ENCODE results near the gene GABRG3. TPM values are rescaled to one million over a fixed set of nuclear protein-coding genes. Genes with fewer than 3 reads are reported as not detected.

Gene GABRG3
- total RNA-seq, 1 experiment from 2014 or later, result not detected

DNA sequence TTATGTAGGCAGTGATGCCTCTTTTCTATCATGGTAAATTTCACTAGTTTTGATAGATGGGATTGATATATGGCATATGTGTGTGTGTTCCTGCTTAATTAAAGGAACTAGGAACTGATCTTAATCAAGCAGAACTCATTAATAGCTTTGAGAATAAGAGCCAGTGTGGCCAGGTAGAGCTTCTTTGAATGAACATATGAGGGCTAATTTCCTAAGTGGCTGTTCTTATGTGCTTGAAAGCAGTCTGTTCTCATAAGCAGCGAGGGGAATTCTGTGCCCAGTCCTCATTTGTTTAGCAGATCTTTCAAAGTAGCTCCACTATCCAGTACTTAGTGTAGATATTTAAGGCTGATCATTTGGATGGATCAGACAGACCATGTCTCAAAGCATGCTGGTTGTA lies 164.2 kb downstream of the GABRG3 start:
- Histone ChIP-seq H2AFZ (ENCODE audit: low read length) (no peak overlapping the region), H3K9ac (ENCODE audit: low read length) (no peak overlapping the region), H3K9me2 (replicated peaks; ENCODE audit: insufficient read depth, low read length) (no peaks in the 10 kb centered on the region), H3K4me3 (ENCODE audit: low read length) (no peak overlapping the region), H4K20me1 (ENCODE audit: insufficient read depth, low read depth, low read length) (no peaks in the 10 kb centered on the region), H3K27ac (ENCODE audit: low read length) (no peak overlapping the region), H3K27me3 (ENCODE audit: low read length) (no peaks in the 10 kb centered on the region), H3K4me2 (ENCODE audit: low read depth, low read length, poor library complexity, severe bottlenecking) (no peak overlapping the region), H3K79me2 (ENCODE audit: low read length) (no peaks in the 10 kb centered on the region), H3K4me1 (ENCODE audit: low read length) (no peaks in the 10 kb centered on the region), H3K36me3 (ENCODE audit: insufficient read depth, low read length) (no peaks in the 10 kb centered on the region), H3K9me3 (ENCODE audit: low read length) (peaks cover 49% of the 10 kb centered on the region)
- no peak for DNase-seq

DNA sequence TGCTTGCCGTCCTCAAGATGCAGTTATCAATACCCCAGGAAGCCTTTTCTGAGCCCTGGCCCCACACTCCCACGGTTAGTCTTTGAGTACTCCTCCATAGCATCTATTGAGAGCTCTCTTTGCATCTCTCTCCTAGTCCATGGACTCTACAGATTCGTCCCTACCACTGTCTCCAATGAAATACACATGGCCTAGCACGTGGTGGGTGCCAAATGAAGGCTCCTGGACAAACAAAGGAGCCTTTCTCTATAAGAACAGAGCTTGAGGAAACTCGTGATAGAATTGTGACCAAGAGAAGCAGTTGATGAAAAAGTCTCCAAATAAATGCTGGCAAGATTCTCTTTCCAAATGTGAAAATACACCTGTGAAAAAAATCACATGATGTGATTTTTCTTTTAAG lies 166.1 kb downstream of the GABRG3 start:
- no peak overlapping the region for H3K9ac ChIP-seq (ENCODE audit: low read length)
- H3K4me1 ChIP-seq (ENCODE audit: low read length), result no peaks in the 10 kb centered on the region
- no peaks in the 10 kb centered on the region for H3K27me3 ChIP-seq (ENCODE audit: low read length)
- H3K27ac ChIP-seq (ENCODE audit: low read length), result no peak overlapping the region
- no peak for DNase-seq
- H3K4me3 ChIP-seq (ENCODE audit: low read length), result no peak overlapping the region
- no peaks in the 10 kb centered on the region for H3K9me2 ChIP-seq (replicated peaks; ENCODE audit: insufficient read depth, low read length)
- H4K20me1 ChIP-seq (ENCODE audit: insufficient read depth, low read depth, low read length), result no peaks in the 10 kb centered on the region
- H3K79me2 ChIP-seq (ENCODE audit: low read length), result no peaks in the 10 kb centered on the region
- H3K36me3 ChIP-seq (ENCODE audit: insufficient read depth, low read length), result no peaks in the 10 kb centered on the region
- H3K9me3 ChIP-seq (ENCODE audit: low read length), result peaks cover 46% of the 10 kb centered on the region
- H3K4me2 ChIP-seq (ENCODE audit: low read depth, low read length, poor library complexity, severe bottlenecking), result no peak overlapping the region
- H2AFZ ChIP-seq (ENCODE audit: low read length), result no peak overlapping the region

DNA sequence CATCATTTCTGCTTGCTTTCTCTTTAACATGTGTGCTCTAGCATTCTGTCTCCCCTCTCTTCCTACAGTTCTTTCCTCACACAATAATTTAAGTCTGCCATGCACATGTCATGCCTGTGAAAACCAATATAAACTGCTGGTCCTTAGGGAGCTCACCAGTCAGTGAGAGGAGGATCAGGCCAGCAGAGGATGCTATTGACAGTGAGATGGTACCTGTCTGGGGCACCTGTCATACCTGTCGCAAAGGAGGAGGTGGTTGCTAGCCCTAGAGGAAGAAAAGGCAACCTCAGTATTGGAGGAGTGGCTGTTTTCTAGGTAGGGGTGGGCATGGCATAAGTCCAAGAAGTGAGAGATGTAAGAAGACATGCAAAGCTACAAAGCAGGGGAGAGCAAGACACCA lies 194.6 kb downstream of the GABRG3 start:
- Histone ChIP-seq H3K9ac (ENCODE audit: low read length) (no peak overlapping the region), H3K27ac (ENCODE audit: low read length) (no peak overlapping the region), H3K79me2 (ENCODE audit: low read length) (no peaks in the 10 kb centered on the region), H3K4me1 (ENCODE audit: low read length) (no peaks in the 10 kb centered on the region), H3K27me3 (ENCODE audit: low read length) (no peaks in the 10 kb centered on the region), H3K4me2 (ENCODE audit: low read depth, low read length, poor library complexity, severe bottlenecking) (no peak overlapping the region), H3K9me2 (replicated peaks; ENCODE audit: insufficient read depth, low read length) (no peaks in the 10 kb centered on the region), H3K36me3 (ENCODE audit: insufficient read depth, low read length) (no peaks in the 10 kb centered on the region), H3K4me3 (ENCODE audit: low read length) (no peak overlapping the region), H3K9me3 (ENCODE audit: low read length) (peaks cover 38% of the 10 kb centered on the region), H2AFZ (ENCODE audit: low read length) (no peak overlapping the region), H4K20me1 (ENCODE audit: insufficient read depth, low read depth, low read length) (no peaks in the 10 kb centered on the region)
- no peak for DNase-seq

DNA sequence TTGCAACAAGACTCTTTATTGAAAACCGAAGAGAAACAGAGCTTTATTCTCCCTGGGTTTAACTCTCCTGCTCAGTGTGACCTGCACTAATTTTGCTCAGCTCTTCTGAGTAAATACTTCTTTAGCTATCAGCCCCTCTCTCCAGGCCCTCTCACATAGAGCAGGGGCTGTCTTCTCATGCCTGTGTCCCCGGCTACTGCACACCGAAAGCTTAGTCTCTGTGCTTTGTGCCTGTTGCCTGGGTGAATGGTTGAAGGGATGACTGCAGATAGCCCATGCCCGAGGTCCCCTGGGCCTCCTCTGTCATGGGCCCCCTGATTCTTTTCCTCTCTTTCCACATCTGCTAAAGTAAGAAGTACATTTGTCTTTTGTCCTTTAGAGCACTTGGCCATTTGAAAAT lies 195.9 kb downstream of the GABRG3 start:
- H3K9me2 ChIP-seq (replicated peaks; ENCODE audit: insufficient read depth, low read length), result no peaks in the 10 kb centered on the region
- peaks cover 25% of the 10 kb centered on the region for H3K9me3 ChIP-seq (ENCODE audit: low read length)
- no peak for DNase-seq
- no peak overlapping the region for H3K4me2 ChIP-seq (ENCODE audit: low read depth, low read length, poor library complexity, severe bottlenecking)
- no peak overlapping the region for H2AFZ ChIP-seq (ENCODE audit: low read length)
- H3K27ac ChIP-seq (ENCODE audit: low read length), result no peak overlapping the region
- no peak overlapping the region for H3K4me3 ChIP-seq (ENCODE audit: low read length)
- no peak overlapping the region for H3K9ac ChIP-seq (ENCODE audit: low read length)
- no peaks in the 10 kb centered on the region for H3K79me2 ChIP-seq (ENCODE audit: low read length)
- H4K20me1 ChIP-seq (ENCODE audit: insufficient read depth, low read depth, low read length), result no peaks in the 10 kb centered on the region
- H3K27me3 ChIP-seq (ENCODE audit: low read length), result no peaks in the 10 kb centered on the region
- H3K36me3 ChIP-seq (ENCODE audit: insufficient read depth, low read length), result no peaks in the 10 kb centered on the region
- no peaks in the 10 kb centered on the region for H3K4me1 ChIP-seq (ENCODE audit: low read length)

DNA sequence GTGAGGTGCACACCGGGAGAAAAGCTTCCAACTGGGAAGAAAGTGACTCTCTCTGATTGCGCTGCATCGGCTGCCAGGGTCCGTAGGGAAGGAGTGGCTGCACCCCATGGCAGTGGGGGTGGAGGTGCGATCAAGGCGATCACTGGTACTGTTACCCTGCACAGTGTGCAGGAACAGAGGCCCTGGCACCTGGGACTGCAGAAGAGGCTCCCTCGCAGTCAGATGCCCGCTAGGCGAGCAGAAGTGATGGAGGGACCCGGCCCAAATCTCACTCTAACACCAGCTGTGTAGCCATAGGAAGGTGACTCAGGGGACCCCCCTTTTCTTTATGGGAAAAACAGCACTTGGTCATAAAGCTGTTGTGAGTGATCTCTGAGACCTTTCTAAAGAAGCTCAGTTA lies 196.8 kb downstream of the GABRG3 start:
- H3K36me3 ChIP-seq (ENCODE audit: insufficient read depth, low read length), result no peaks in the 10 kb centered on the region
- no peak for DNase-seq

DNA sequence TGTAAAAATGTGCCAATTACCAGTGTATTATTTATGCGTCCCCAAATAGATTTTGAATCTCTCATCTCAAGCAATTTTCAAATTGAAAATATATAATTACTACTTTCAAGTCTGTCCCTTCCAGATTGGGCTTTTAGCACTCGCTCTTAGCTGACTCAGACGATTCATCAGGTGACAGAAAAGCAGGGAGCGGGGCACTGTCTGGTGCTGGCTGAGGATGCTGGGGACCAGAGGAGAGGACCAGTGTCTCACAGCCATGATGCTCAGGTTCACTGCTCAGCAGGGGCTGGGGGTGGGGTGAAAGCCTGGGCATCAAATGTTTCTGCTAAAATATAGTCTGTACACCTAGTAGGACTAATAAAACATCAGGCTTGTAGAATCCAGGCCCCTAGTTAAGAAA lies 199.9 kb downstream of the GABRG3 start:
- H3K4me2 ChIP-seq (ENCODE audit: low read depth, low read length, poor library complexity, severe bottlenecking), result no peak overlapping the region
- DNase-seq, result no peak

More for the DNA sequence above, 196.8 kb downstream of the GABRG3 start:
- H3K9me2 ChIP-seq (replicated peaks; ENCODE audit: insufficient read depth, low read length), result no peaks in the 10 kb centered on the region
- H3K9me3 ChIP-seq (ENCODE audit: low read length), result peaks cover 24% of the 10 kb centered on the region; the same call in 1 of the 2 replicates
- no peak overlapping the region for H2AFZ ChIP-seq (ENCODE audit: low read length)
- H3K27ac ChIP-seq (ENCODE audit: low read length), result no peak overlapping the region
- H3K9ac ChIP-seq (ENCODE audit: low read length), result no peak overlapping the region
- H4K20me1 ChIP-seq (ENCODE audit: insufficient read depth, low read depth, low read length), result no peaks in the 10 kb centered on the region
- no peak overlapping the region for H3K4me3 ChIP-seq (ENCODE audit: low read length)
- no peaks in the 10 kb centered on the region for H3K79me2 ChIP-seq (ENCODE audit: low read length)
- no peaks in the 10 kb centered on the region for H3K4me1 ChIP-seq (ENCODE audit: low read length)
- no peaks in the 10 kb centered on the region for H3K27me3 ChIP-seq (ENCODE audit: low read length)
- H3K4me2 ChIP-seq (ENCODE audit: low read depth, low read length, poor library complexity, severe bottlenecking), result no peak overlapping the region

DNA sequence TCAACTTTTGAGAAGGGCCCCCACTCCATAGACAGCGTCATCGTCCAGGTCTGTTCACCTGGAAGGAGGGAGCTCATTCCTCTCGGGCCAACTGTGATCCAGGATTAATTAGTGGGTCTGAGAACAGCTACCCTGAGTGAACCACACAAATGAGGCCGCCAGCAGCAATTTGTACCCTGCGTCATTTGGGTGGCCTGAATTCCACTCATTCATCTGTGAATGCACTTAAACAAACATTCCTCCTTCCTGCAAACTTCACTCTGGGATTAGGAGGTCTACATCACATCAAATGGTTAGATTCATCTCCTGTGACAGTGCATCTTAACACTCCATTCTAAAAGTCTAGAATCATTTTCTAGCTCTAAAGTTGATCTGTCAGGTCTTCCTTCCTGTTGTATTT lies 201.8 kb downstream of the GABRG3 start:
- no peak overlapping the region for H3K4me2 ChIP-seq (ENCODE audit: low read depth, low read length, poor library complexity, severe bottlenecking)
- no peaks in the 10 kb centered on the region for H3K36me3 ChIP-seq (ENCODE audit: insufficient read depth, low read length)
- H3K9me2 ChIP-seq (replicated peaks; ENCODE audit: insufficient read depth, low read length), result no peaks in the 10 kb centered on the region
- no peak overlapping the region for H3K27ac ChIP-seq (ENCODE audit: low read length)
- H3K4me1 ChIP-seq (ENCODE audit: low read length), result no peaks in the 10 kb centered on the region
- no peaks in the 10 kb centered on the region for H3K79me2 ChIP-seq (ENCODE audit: low read length)
- H3K9me3 ChIP-seq (ENCODE audit: low read length), result peaks cover 44% of the 10 kb centered on the region
- H2AFZ ChIP-seq (ENCODE audit: low read length), result no peak overlapping the region
- no peaks in the 10 kb centered on the region for H3K27me3 ChIP-seq (ENCODE audit: low read length)
- DNase-seq, result no peak
- H3K4me3 ChIP-seq (ENCODE audit: low read length), result no peak overlapping the region
- H3K9ac ChIP-seq (ENCODE audit: low read length), result no peak overlapping the region
- H4K20me1 ChIP-seq (ENCODE audit: insufficient read depth, low read depth, low read length), result no peaks in the 10 kb centered on the region

More for the DNA sequence above, 199.9 kb downstream of the GABRG3 start:
- Histone ChIP-seq H3K9ac (ENCODE audit: low read length) (no peak overlapping the region), H2AFZ (ENCODE audit: low read length) (no peak overlapping the region), H3K27me3 (ENCODE audit: low read length) (no peaks in the 10 kb centered on the region), H3K27ac (ENCODE audit: low read length) (no peak overlapping the region), H3K4me3 (ENCODE audit: low read length) (no peak overlapping the region), H3K9me2 (replicated peaks; ENCODE audit: insufficient read depth, low read length) (no peaks in the 10 kb centered on the region), H3K79me2 (ENCODE audit: low read length) (no peaks in the 10 kb centered on the region), H3K4me1 (ENCODE audit: low read length) (no peaks in the 10 kb centered on the region), H3K36me3 (ENCODE audit: insufficient read depth, low read length) (no peaks in the 10 kb centered on the region), H4K20me1 (ENCODE audit: insufficient read depth, low read depth, low read length) (no peaks in the 10 kb centered on the region), H3K9me3 (ENCODE audit: low read length) (peaks cover 25% of the 10 kb centered on the region)

DNA sequence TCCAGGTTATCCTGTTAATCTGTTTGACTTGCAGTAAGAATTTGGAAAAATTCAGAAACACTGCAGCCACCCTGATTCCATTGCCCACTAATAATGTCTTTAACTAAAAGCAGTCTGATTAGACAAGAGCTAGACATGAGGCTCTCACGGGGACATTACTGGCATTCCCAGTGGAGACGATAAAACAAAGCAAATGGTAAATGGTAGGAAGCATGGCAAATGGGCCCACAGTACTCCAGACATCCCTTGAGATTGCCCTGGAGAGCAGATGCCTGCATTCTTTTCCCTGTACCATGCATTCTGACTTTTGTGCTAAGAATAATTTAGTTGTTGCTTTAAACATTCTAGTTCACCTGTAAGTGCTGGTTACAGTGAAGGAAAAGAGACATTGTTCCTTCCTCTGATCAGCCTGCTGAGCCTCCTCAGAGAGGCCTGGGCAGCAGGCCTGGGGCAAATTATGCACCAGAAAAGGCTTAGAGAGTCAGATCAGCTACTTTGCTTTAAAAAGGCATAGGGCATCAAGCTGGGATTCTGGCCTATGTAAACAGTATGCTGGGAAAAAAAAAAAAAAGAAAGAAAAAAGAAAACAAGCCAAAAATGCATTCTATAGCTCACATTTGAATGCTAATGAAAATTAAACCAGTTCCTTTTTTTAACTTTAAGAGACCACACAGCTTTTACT lies 204.6 kb downstream of the GABRG3 start:
- Histone ChIP-seq H3K9ac (ENCODE audit: low read length) (no peak overlapping the region), H3K27ac (ENCODE audit: low read length) (no peak overlapping the region), H3K9me2 (replicated peaks; ENCODE audit: insufficient read depth, low read length) (no peaks in the 10 kb centered on the region), H3K27me3 (ENCODE audit: low read length) (no peaks in the 10 kb centered on the region), H3K79me2 (ENCODE audit: low read length) (no peaks in the 10 kb centered on the region), H2AFZ (ENCODE audit: low read length) (no peak overlapping the region), H3K4me2 (ENCODE audit: low read depth, low read length, poor library complexity, severe bottlenecking) (no peak overlapping the region), H3K9me3 (ENCODE audit: low read length) (peaks cover 35% of the 10 kb centered on the region), H4K20me1 (ENCODE audit: insufficient read depth, low read depth, low read length) (no peaks in the 10 kb centered on the region), H3K4me1 (ENCODE audit: low read length) (no peaks in the 10 kb centered on the region), H3K4me3 (ENCODE audit: low read length) (no peak overlapping the region), H3K36me3 (ENCODE audit: insufficient read depth, low read length) (no peaks in the 10 kb centered on the region)
- no peak for DNase-seq

All from Karpas-422 (cell line).